Activated T-helper 1 cell treated with anti-CD3 and anti-CD28 coated beads, Interleukin-2, amount 50 U/mL, for 16 hours (primary cell): ENCODE measurements around the gene JSRP1.

Experiments used
- DNase-seq, 2 donors: peaks; one replicate each; pipeline ENCODE4 v3.0.0-alpha.2; 2020; ENCODE audit warnings: low read depth in 1 of 2, low spot score in 1 of 2

The JSRP1 gene

GRCh38 chr19:2268480-2268830 is 12.2 kb upstream of the JSRP1 start:
- DNase-seq = no peak

GRCh38 chr19:2266183-2266993 is 10.2 kb upstream of the JSRP1 start:
- no peak for DNase-seq

DNA sequence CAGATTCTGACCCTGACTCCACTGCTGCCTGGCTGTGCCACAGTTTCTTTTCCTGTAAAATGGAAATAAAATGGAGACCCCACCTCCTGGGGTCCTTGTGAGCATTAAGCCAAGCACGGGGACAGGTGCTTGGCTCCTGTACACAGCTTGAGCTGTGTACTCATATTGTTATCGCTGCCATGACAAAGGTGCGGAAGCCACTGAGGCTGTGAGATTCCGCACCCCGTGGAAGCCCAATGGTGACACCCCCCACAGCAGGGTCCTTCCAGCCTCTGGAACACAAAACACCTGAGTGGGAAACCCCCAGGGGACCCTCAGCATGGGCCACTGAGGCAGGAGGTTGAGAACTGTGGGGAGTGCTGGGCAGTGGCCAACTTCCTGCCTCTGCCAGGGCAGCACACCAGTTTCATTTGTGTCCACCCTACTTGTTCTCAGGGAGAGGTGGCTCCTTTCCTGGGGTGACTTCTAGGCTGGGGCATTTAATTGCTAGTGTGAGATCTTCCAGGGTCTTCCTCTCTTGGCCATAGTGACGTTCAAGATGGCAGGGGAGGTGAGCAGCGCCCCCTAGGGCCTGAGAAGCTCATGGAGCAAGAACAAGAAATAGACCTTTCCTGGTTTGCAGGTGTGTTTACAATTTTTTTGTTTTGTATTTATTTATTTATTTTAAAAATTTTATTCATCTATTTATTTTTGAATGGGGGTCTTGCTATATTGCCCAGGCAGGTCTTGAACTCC is 5.4 kb upstream of the JSRP1 start:
- DNase-seq = no peak

- no peak for DNase-seq
These were observed 4.2 kb upstream of the JSRP1 start for GRCh38 chr19:2260341-2260805.

DNA sequence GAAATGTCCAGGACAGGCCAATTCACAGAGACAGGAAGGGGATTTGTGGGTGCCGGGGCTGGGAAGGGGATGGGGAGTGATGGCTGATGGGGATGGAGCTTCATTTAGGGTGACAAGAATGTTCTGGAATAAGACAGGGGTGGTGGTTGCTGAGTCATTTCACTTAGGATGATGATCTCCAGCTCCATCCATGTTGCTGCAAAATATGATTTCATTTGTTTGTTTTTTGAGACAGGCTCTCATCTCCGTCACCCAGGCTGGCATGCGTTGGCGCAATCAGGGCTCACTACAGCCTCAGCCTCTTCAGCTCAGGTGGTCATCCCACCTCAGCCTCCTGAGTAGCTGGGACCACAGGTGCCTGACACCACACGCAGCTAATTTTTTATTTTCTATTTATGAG is 3.1 kb upstream of the JSRP1 start:
- DNase-seq = no peak

DNA sequence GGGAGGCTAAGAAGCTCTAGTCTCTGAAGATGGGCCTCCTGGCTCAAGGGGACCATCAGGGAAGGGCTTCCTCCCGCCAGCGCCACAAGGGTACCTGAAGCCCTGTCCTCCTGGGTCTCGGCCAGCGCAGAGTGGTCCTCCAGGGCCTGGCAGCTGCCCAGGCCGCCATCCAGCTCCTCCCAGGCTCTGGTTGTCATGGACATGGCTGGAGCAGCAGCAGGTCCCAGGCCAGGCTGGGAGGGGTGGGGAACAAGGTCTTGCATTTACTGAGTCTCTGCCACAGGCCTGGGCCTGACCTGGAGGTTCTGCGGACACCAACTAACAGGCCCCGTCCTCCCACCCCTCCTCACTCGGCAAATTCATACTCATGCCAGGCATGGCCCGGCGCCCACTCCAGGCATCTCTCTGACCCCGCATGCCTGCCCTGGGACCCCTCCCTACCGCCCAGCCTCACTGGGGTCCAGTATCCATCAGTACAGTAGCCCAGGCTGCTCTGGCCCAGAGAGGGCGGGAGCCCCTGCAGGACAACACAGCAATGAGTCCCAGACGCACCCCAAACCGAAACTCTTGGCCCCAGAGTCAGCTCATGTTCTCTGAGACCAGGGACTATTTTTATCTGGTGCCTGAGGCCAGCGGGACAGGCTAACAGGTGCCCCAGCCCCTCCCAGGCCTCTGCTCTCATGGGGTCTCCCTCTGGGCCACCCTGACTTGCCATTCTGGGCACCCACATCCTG is 938 bp downstream of the JSRP1 start:
- no peak for DNase-seq

GRCh38 chr19:2254064-2254872 is 1.9 kb downstream of the JSRP1 start:
- no peak for DNase-seq

- no peak for DNase-seq
These were observed 2.8 kb downstream of the JSRP1 start for GRCh38 chr19:2253106-2254063.

DNA sequence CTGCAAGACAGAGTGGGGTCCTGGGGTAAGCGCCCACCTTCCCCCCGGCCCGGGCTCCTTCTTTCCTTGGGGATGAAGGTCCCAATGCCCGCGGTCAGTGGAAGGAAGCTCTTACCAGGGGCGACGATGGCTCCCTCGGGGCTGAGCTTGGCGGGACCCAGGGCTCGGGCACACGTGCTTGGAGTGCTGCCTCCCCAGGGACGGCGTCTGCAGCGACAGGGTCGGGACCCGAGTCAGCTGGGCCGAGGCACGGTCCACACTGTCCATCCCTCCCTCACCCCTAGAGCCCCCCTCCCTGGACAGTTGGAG is 3.5 kb downstream of the JSRP1 start:
- DNase-seq = no peak

DNA sequence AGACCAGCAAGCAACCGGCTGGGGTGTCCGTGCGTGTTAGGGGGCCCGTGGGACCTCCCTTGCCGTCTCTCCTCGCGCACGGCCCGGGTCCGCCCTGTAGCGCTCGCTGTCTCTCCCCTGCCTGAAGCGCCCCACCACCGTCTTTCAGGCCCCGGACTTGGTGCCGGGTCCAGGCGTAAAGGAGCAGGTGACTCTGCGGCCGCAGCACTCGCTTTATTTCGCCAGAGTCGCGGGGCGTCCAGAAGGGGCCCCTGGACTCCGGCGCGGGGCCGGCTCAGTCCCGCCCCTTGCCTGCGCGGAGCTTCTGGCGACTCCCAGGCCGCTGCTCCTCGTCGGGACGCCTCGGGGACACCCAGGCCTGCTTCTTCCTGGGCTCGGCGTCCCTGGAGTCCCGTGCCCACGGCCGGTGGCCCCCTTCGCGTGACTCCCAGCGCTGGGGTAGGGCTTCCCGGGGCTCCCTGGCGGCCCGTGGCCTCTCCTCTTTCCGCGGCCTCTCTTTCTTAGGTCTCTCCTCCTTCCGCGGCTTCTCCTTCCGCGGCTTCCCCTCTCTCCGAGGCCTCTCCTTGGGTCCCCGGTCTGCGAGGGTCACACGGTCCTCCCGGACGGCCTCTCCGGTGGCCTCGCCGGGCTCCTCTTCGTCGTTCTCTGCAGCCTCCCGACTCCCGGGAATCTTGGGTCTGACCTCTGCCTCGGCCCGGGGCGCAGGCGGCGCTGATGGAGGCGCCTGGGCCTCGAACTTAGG is 4.0 kb downstream of the JSRP1 start:
- DNase-seq = no peak

DNA sequence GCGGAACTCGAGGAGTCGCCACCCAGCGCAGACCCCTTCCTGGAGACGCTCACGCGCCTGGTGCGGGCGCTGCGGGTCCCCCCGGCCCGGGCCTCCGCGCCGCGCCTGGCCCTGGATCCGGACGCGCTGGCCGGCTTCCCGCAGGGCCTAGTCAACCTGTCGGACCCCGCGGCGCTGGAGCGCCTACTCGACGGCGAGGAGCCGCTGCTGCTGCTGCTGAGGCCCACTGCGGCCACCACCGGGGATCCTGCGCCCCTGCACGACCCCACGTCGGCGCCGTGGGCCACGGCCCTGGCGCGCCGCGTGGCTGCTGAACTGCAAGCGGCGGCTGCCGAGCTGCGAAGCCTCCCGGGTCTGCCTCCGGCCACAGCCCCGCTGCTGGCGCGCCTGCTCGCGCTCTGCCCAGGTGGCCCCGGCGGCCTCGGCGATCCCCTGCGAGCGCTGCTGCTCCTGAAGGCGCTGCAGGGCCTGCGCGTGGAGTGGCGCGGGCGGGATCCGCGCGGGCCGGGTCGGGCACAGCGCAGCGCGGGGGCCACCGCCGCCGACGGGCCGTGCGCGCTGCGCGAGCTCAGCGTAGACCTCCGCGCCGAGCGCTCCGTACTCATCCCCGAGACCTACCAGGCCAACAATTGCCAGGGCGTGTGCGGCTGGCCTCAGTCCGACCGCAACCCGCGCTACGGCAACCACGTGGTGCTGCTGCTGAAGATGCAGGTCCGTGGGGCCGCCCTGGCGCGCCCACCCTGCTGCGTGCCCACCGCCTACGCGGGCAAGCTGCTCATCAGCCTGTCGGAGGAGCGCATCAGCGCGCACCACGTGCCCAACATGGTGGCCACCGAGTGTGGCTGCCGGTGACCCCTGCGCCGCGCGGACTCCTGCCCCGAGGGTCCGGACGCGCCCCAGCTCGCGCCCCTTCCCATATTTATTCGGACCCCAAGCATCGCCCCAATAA is 4.8 kb downstream of the JSRP1 start:
- DNase-seq = no peak

- no peak for DNase-seq
These were observed 5.5 kb downstream of the JSRP1 start for GRCh38 chr19:2250766-2251105.

DNA sequence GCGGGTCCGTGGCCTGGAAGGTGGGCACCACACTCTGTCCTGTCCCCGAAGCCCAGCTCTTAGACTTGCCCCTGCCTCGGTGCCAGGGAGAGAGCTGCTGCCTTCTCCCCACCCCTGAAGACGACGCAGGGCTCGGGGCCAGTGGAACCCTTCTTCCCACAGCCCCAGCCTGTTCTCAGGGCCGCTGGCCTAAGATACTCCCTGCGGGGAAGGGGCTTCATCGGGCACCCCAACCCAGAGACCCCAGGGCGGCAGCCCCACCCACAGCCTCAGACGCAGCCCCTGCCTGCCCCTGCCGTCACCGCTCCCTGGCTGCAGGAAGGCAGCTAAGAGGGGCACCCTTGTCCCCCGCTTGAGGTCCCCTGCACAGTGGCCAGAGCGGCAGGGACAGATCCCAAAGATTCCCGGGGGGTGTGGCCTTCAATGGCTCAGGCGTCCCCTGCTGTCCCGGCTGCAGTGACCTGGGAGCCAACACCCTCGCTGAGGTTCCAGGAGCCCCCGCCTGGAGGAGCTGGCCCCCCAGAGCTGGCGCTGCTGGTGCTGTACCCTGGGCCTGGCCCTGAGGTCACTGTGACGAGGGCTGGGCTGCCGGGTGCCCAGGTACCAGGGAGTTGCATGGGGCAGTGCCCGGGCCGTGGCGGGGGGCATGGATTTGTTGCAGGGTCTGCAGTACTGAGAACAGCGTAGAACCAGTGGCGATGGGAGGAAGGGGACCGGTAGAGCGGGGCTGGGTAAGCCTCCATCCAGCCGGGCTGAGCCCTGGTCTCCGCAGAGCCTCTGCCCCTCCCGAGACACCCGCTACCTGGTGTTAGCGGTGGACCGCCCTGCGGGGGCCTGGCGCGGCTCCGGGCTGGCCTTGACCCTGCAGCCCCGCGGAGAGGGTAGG is 6.1 kb downstream of the JSRP1 start:
- DNase-seq = no peak

DNA sequence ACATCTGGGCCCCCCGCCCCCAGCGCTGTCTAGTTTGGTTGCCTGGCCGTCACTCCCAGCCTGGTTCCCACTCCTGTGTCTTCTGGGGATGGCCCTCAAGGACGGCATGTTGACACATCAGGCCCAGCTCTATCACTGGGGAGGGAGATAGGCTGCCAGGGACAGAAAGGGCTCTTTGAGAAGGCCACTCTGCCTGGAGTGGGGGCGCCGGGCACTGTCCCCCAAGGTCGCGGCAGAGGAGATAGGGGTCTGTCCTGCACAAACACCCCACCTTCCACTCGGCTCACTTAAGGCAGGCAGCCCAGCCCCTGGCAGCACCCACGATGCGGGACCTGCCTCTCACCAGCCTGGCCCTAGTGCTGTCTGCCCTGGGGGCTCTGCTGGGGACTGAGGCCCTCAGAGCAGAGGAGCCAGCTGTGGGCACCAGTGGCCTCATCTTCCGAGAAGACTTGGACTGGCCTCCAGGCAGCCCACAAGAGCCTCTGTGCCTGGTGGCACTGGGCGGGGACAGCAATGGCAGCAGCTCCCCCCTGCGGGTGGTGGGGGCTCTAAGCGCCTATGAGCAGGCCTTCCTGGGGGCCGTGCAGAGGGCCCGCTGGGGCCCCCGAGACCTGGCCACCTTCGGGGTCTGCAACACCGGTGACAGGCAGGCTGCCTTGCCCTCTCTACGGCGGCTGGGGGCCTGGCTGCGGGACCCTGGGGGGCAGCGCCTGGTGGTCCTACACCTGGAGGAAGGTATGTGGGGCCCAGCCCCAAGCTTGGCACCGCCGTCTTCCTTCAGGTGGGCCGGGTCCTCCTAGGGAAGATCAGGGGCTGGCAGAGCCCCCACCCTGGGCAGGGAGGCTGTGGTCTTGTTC is 7.0 kb downstream of the JSRP1 start, which contains the start of gene AMH:
Gene AMH, plus strand, starts transcription at position 314 of the 857 bp plus-strand sequence. Its CDS starts 10 bp downstream, at position 324.
- no peak for DNase-seq

- DNase-seq = no peak
These were observed 7.8 kb downstream of the JSRP1 start for GRCh38 chr19:2248136-2249009.
